H1 (cell line): ENCODE measurements around the gene RASSF5. TPM values are rescaled to one million over a fixed set of nuclear protein-coding genes. Genes with fewer than 3 reads are reported as not detected.
A peak's percentile ranks its signal among the peaks of the same experiment; 100 is the strongest.

Experiments used
- BACH1 ChIP-seq: IDR thresholded peaks from 2 replicates; pipeline ENCODE4 v1.6.1; 2012; ENCODE audit warnings: low read length, improper control_type of control experiment
- CHD2 ChIP-seq: IDR thresholded peaks from 2 replicates; pipeline ENCODE4 v1.6.1; 2012; ENCODE audit warnings: low read length, improper control_type of control experiment
- EZH2 ChIP-seq: fragments of 200-600 bp; sonication (generic); IDR thresholded peaks from 2 replicates; pipeline ENCODE4 v1.7.1; 2012; ENCODE audit warnings: low read depth, mild to moderate bottlenecking, moderate library complexity, low read length, inconsistent platforms; ENCODE audit not compliant: severe bottlenecking
- MAFK ChIP-seq: IDR thresholded peaks from 2 replicates; pipeline ENCODE4 v1.6.1; 2012; ENCODE audit warnings: low read depth, mild to moderate bottlenecking, improper control_type of control experiment, low read length
- SIX5 ChIP-seq: IDR thresholded peaks from 2 replicates; pipeline ENCODE4 v1.6.1; 2011; ENCODE audit warnings: mild to moderate bottlenecking, low read depth, low read length
- TCF12 ChIP-seq: IDR thresholded peaks from 2 replicates; pipeline ENCODE4 v1.6.1; 2011; ENCODE audit warnings: low read depth, mild to moderate bottlenecking, low read length
- polyA plus RNA-seq, 7 experiments: library from polyadenylated mRNA; depleted of rRNA in 3 of 7; stranded (reverse) in 5 of 7; unstranded in 2 of 7; fragments of >200 nt in 5 of 7; fragments of 200-250 nt in 2 of 7; gene quantifications; 1 replicate in 5 of 7; 2 replicates in 1 of 7; 4 replicates in 1 of 7; pipeline versions ENCODE4 v1.2.1 to v1.2.3, GENCODE V29; 2011 to 2013; ENCODE audit warnings: missing spikeins in 2 of 7, mixed read lengths in 2 of 7
- total RNA-seq: library from RNA; stranded (reverse); fragmentation: NEBNext Ultra II Directional; extraction: Animal tissue kit (Norgen Biotek cat#: 25700); gene quantifications from 2 replicates; pipeline ENCODE4 v1.2.1, GENCODE V29; 2021
- TF ChIP-seq, protein P1 (sequence below): fragments of 300-600 bp; sonication (generic); IDR thresholded peaks from 2 replicates; pipeline ENCODE4 v1.7.1; 2012; ENCODE audit warnings: low read length, moderate library complexity, mild to moderate bottlenecking, inconsistent platforms; ENCODE audit not compliant: insufficient replicate concordance

Gene RASSF5
- total and polyA plus RNA-seq, 2 of the 8 experiments (the other 6 are each of a cell fraction or from before 2014, with no cell fraction given): 0.82 to 1.8 TPM

- TF ChIP-seq, protein P1, sequence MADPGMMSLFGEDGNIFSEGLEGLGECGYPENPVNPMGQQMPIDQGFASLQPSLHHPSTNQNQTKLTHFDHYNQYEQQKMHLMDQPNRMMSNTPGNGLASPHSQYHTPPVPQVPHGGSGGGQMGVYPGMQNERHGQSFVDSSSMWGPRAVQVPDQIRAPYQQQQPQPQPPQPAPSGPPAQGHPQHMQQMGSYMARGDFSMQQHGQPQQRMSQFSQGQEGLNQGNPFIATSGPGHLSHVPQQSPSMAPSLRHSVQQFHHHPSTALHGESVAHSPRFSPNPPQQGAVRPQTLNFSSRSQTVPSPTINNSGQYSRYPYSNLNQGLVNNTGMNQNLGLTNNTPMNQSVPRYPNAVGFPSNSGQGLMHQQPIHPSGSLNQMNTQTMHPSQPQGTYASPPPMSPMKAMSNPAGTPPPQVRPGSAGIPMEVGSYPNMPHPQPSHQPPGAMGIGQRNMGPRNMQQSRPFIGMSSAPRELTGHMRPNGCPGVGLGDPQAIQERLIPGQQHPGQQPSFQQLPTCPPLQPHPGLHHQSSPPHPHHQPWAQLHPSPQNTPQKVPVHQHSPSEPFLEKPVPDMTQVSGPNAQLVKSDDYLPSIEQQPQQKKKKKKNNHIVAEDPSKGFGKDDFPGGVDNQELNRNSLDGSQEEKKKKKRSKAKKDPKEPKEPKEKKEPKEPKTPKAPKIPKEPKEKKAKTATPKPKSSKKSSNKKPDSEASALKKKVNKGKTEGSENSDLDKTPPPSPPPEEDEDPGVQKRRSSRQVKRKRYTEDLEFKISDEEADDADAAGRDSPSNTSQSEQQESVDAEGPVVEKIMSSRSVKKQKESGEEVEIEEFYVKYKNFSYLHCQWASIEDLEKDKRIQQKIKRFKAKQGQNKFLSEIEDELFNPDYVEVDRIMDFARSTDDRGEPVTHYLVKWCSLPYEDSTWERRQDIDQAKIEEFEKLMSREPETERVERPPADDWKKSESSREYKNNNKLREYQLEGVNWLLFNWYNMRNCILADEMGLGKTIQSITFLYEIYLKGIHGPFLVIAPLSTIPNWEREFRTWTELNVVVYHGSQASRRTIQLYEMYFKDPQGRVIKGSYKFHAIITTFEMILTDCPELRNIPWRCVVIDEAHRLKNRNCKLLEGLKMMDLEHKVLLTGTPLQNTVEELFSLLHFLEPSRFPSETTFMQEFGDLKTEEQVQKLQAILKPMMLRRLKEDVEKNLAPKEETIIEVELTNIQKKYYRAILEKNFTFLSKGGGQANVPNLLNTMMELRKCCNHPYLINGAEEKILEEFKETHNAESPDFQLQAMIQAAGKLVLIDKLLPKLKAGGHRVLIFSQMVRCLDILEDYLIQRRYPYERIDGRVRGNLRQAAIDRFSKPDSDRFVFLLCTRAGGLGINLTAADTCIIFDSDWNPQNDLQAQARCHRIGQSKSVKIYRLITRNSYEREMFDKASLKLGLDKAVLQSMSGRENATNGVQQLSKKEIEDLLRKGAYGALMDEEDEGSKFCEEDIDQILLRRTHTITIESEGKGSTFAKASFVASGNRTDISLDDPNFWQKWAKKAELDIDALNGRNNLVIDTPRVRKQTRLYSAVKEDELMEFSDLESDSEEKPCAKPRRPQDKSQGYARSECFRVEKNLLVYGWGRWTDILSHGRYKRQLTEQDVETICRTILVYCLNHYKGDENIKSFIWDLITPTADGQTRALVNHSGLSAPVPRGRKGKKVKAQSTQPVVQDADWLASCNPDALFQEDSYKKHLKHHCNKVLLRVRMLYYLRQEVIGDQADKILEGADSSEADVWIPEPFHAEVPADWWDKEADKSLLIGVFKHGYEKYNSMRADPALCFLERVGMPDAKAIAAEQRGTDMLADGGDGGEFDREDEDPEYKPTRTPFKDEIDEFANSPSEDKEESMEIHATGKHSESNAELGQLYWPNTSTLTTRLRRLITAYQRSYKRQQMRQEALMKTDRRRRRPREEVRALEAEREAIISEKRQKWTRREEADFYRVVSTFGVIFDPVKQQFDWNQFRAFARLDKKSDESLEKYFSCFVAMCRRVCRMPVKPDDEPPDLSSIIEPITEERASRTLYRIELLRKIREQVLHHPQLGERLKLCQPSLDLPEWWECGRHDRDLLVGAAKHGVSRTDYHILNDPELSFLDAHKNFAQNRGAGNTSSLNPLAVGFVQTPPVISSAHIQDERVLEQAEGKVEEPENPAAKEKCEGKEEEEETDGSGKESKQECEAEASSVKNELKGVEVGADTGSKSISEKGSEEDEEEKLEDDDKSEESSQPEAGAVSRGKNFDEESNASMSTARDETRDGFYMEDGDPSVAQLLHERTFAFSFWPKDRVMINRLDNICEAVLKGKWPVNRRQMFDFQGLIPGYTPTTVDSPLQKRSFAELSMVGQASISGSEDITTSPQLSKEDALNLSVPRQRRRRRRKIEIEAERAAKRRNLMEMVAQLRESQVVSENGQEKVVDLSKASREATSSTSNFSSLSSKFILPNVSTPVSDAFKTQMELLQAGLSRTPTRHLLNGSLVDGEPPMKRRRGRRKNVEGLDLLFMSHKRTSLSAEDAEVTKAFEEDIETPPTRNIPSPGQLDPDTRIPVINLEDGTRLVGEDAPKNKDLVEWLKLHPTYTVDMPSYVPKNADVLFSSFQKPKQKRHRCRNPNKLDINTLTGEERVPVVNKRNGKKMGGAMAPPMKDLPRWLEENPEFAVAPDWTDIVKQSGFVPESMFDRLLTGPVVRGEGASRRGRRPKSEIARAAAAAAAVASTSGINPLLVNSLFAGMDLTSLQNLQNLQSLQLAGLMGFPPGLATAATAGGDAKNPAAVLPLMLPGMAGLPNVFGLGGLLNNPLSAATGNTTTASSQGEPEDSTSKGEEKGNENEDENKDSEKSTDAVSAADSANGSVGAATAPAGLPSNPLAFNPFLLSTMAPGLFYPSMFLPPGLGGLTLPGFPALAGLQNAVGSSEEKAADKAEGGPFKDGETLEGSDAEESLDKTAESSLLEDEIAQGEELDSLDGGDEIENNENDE: no peak
- no peak for TF ChIP-seq BACH1
- TF ChIP-seq SIX5: no peak
- no peak for TF ChIP-seq CHD2
- TF ChIP-seq MAFK: no peak
- no peak for TF ChIP-seq TCF12
- peak; percentile 51 for TF ChIP-seq EZH2
- TF ChIP-seq, all 59 proteins: peak for 1
These were observed 50.5 kb downstream of the RASSF5 start (continued) for GRCh38 chr1:206557636-206558473.
